CD4-positive, alpha-beta T cell (primary cell): Measurements from ENCODE around the gene ARHGAP15. TPM values are rescaled to one million over a fixed set of nuclear protein-coding genes. Genes with fewer than 3 reads are reported as not detected.

Experiments
- ATAC-seq: fragments of 200-7000 bp; cut with Tn5 transposase; one replicate; pipeline ENCODE4 v1.10.0; 2022; ENCODE audit warnings: mild to moderate bottlenecking; ENCODE audit not compliant: poor library complexity
- CTCF ChIA-PET: fragments of 350-600 bp; sonication (Branson Sonifier 250); formaldehyde crosslinking; loops from one replicate; lab custom pipeline; 2021; ENCODE audit warnings: antibody characterized with exemption, inconsistent platforms; lab: Charles Lee
- POLR2A ChIA-PET: fragments of 350-600 bp; sonication (Branson Sonifier 250); formaldehyde crosslinking; loops from one replicate; lab custom pipeline; 2021; ENCODE audit warnings: antibody characterized with exemption, inconsistent platforms; lab: Charles Lee
- DNase-seq, 14 experiments: peaks; one replicate each; pipeline ENCODE4 v3.0.0-alpha.2; 2013 to 2020; ENCODE audit warnings: mixed read lengths in 2 of 14
- H3K27ac ChIP-seq, 2 donors: one replicate each; pipeline versions ENCODE4 v1.5.1 to v1.7.0; 2013; ENCODE audit warnings: low read length in 2 of 2, low read depth in 1 of 2, mild to moderate bottlenecking in 1 of 2
- H3K27me3 ChIP-seq, 2 experiments: 1 replicate in 1 of 2; 2 replicates in 1 of 2; pipeline versions ENCODE4 v1.6.1 to v1.7.0; 2013; ENCODE audit warnings: low read length in 2 of 2, control low read depth in 1 of 2, mild to moderate bottlenecking in 1 of 2, moderate library complexity in 1 of 2; ENCODE audit not compliant: insufficient read depth in 2 of 2, control insufficient read depth in 1 of 2
- H3K36me3 ChIP-seq: one replicate; pipeline ENCODE4 v1.6.1; 2013; ENCODE audit warnings: low read length, control low read depth; ENCODE audit not compliant: insufficient read depth
- H3K4me1 ChIP-seq: one replicate; pipeline ENCODE4 v1.6.1; 2013; ENCODE audit warnings: low read length, control low read depth; ENCODE audit not compliant: insufficient read depth
- H3K4me3 ChIP-seq: one replicate; pipeline ENCODE4 v1.5.1; 2013; ENCODE audit warnings: mild to moderate bottlenecking, low read length, moderate library complexity
- H3K9me3 ChIP-seq, 2 experiments: 1 replicate in 1 of 2; 2 replicates in 1 of 2; pipeline versions ENCODE4 v1.6.1 to v1.7.0; 2013; ENCODE audit warnings: low read length in 2 of 2, mild to moderate bottlenecking in 2 of 2, control low read depth in 1 of 2, moderate library complexity in 1 of 2; ENCODE audit not compliant: control insufficient read depth in 1 of 2, insufficient read depth in 1 of 2
- H3K27ac Mint-ChIP-seq: one replicate; pipeline ENCODE4 v1.8.0; 2020; ENCODE audit warnings: mixed read lengths
- H3K27me3 Mint-ChIP-seq: one replicate; pipeline ENCODE4 v1.8.0; 2021; ENCODE audit warnings: mixed read lengths
- H3K36me3 Mint-ChIP-seq: one replicate; pipeline ENCODE4 v1.8.0; 2021; ENCODE audit warnings: low read depth, mixed read lengths
- H3K4me1 Mint-ChIP-seq: one replicate; pipeline ENCODE4 v1.8.0; 2021; ENCODE audit warnings: low read depth, mixed read lengths
- H3K4me3 Mint-ChIP-seq: one replicate; pipeline ENCODE4 v1.8.0; 2020; ENCODE audit warnings: mild to moderate bottlenecking, mixed read lengths
- H3K9me3 Mint-ChIP-seq: one replicate; pipeline ENCODE4 v1.8.0; 2020; ENCODE audit warnings: mixed read lengths
- intact Hi-C, 2 experiments: fragments of 100-400 bp; cut with DNase I in 1 of 2; cut with micrococcal nuclease in 1 of 2; formaldehyde crosslinking; loops; one replicate each; pipeline versions ENCODE4 v1.15.1 to v1.9.0; 2023 to 2025; cut with DNase I, micrococcal nuclease
- total RNA-seq, 174 experiments: library from RNA in 2 of 174; stranded (reverse) in 2 of 174; gene quantifications; one replicate each; pipeline ENCODE4 v1.2.3 and lab custom pipeline; 2021 to 2026
- TF ChIP-seq, protein P1 (sequence below): fragments of 200-600 bp; IDR thresholded peaks from one replicate; pipeline ENCODE4 v1.8.0; 2022; ENCODE audit warnings: antibody characterized with exemption, mild to moderate bottlenecking

ARHGAP15 gene
- total RNA-seq, 2 experiments from 2014 or later: 158 to 165 TPM

DNA sequence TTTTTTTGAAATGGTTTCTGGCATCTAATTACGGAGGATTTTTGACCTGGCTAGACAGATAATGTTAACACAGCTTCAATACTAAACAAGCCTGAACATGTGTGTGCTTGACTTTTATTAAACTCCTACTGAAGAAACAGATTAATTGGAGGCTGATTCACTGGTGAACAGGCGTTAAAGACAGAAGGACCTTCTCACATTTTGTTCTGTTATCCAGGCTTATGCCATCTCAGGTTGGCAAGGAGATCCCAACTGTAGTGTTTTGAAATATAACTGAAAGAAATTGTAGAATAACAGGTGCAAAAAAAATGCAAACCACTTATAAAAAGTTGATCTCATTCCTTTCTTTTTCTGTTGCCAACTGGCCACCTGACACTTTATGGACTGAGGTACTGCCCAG, 269.6 kb downstream of the ARHGAP15 start:
- peaks cover 72% of the 10 kb centered on the region for H3K4me1 Mint-ChIP-seq
- Histone ChIP-seq H3K9me3 (no peaks in the 10 kb centered on the region), H3K27ac (no peak overlapping the region), H3K27me3 (no peaks in the 10 kb centered on the region), H3K4me1 (no peaks in the 10 kb centered on the region), H3K36me3 (no peaks in the 10 kb centered on the region), H3K4me3 (no peak overlapping the region)
- peaks cover 24% of the 10 kb centered on the region for H3K36me3 Mint-ChIP-seq
- H3K9me3 Mint-ChIP-seq: no peaks in the 10 kb centered on the region
- POLR2A ChIA-PET: no interaction called here
- ATAC-seq (no peak), DNase-seq (no peak)
- intact Hi-C loops: no loop called here
- no peak overlapping the region for H3K4me3 Mint-ChIP-seq
- no peaks in the 10 kb centered on the region for H3K27me3 Mint-ChIP-seq
- no peak overlapping the region for H3K27ac Mint-ChIP-seq
- CTCF ChIA-PET: interaction anchor here (1.3 kb wide), 1 partner anchor 14 kb away, joined by 3 read pairs; no protein-coding TSS in a partner anchor
- TF ChIP-seq, protein P1, sequence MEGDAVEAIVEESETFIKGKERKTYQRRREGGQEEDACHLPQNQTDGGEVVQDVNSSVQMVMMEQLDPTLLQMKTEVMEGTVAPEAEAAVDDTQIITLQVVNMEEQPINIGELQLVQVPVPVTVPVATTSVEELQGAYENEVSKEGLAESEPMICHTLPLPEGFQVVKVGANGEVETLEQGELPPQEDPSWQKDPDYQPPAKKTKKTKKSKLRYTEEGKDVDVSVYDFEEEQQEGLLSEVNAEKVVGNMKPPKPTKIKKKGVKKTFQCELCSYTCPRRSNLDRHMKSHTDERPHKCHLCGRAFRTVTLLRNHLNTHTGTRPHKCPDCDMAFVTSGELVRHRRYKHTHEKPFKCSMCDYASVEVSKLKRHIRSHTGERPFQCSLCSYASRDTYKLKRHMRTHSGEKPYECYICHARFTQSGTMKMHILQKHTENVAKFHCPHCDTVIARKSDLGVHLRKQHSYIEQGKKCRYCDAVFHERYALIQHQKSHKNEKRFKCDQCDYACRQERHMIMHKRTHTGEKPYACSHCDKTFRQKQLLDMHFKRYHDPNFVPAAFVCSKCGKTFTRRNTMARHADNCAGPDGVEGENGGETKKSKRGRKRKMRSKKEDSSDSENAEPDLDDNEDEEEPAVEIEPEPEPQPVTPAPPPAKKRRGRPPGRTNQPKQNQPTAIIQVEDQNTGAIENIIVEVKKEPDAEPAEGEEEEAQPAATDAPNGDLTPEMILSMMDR: no peak

DNA sequence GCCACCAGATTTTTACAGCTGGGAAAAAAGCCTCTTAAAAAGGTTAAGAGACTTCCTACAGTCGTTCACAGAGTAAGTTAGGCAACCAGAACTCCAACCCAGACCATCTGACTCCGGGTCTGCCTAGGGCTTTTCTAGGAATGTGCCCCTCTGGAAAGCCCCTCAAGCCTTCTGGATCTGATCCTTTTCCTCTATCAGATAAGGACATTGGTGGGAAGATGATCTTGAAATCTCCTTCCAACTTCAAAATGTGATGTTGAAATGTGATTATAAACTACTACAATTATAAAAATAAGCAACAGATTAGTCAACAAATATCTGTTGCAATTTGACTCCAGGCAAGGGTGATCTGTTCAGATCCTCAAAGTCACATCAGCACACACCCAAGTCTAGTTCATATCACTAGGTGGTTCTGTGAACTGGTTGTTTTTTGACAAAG, 270.4 kb downstream of the ARHGAP15 start:
- Histone ChIP-seq H3K36me3 (no peaks in the 10 kb centered on the region), H3K4me3 (no peak overlapping the region), H3K4me1 (no peaks in the 10 kb centered on the region), H3K27me3 (no peaks in the 10 kb centered on the region), H3K27ac (no peak overlapping the region), H3K9me3 (no peaks in the 10 kb centered on the region)
- H3K36me3 Mint-ChIP-seq: peaks cover 20% of the 10 kb centered on the region
- intact Hi-C loops: no loop called here
- no peak for ATAC-seq
- H3K4me3 Mint-ChIP-seq: no peak overlapping the region
- DNase-seq: no peak
- TF ChIP-seq, protein P1: no peak
- H3K4me1 Mint-ChIP-seq: peaks cover 72% of the 10 kb centered on the region
- CTCF ChIA-PET: interaction anchor here (1.3 kb wide), 1 partner anchor 15 kb away, joined by 3 read pairs; no protein-coding TSS in a partner anchor
- H3K9me3 Mint-ChIP-seq: no peaks in the 10 kb centered on the region
- no peaks in the 10 kb centered on the region for H3K27me3 Mint-ChIP-seq
- POLR2A ChIA-PET: no interaction called here
- H3K27ac Mint-ChIP-seq: peak overlapping the region; percentile 19

DNA sequence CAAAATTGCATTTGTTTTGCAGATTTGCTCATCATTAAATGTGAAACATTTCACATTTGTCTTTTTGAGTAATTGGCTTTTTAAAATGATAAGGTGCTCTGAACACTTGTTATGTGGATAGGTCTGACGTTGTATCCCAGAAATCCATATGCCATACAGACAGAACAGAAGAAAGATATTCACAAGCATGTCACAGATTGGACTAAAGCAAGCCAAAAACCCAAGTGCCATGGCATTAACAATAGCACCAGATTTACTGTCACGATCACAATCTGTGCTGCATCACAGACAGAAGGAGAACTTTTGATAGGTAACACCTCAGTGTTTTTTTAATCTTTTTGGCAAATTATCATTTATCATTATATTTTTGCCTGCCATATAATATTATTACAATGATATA, 272.6 kb downstream of the ARHGAP15 start:
- ATAC-seq (no peak), DNase-seq (no peak)
- peaks cover 19% of the 10 kb centered on the region for H3K36me3 Mint-ChIP-seq
- H3K4me1 ChIP-seq: no peaks in the 10 kb centered on the region
- TF ChIP-seq, protein P1: no peak
- no peaks in the 10 kb centered on the region for H3K9me3 ChIP-seq
- no peak overlapping the region for H3K27ac Mint-ChIP-seq
- H3K4me1 Mint-ChIP-seq: peaks cover 68% of the 10 kb centered on the region
- no peaks in the 10 kb centered on the region for H3K9me3 Mint-ChIP-seq
- intact Hi-C loops: no loop called here
- H3K36me3 ChIP-seq: no peaks in the 10 kb centered on the region
- no peak overlapping the region for H3K4me3 ChIP-seq
- CTCF ChIA-PET: no interaction called here
- H3K4me3 Mint-ChIP-seq: no peak overlapping the region
- POLR2A ChIA-PET: no interaction called here
- no peaks in the 10 kb centered on the region for H3K27me3 Mint-ChIP-seq
- no peaks in the 10 kb centered on the region for H3K27me3 ChIP-seq
- no peak overlapping the region for H3K27ac ChIP-seq
